ENCODE data around the gene FBXO5. TPM values are rescaled to one million over a fixed set of nuclear protein-coding genes. Genes with fewer than 3 reads are reported as not detected.

FBXO5 gene
- total and polyA plus RNA-seq, 9 of the 15 experiments (the other 6 are each of a cell fraction or from before 2014, with no cell fraction given), result 17.8 to 89.3 (median 62.9) TPM

DNA sequence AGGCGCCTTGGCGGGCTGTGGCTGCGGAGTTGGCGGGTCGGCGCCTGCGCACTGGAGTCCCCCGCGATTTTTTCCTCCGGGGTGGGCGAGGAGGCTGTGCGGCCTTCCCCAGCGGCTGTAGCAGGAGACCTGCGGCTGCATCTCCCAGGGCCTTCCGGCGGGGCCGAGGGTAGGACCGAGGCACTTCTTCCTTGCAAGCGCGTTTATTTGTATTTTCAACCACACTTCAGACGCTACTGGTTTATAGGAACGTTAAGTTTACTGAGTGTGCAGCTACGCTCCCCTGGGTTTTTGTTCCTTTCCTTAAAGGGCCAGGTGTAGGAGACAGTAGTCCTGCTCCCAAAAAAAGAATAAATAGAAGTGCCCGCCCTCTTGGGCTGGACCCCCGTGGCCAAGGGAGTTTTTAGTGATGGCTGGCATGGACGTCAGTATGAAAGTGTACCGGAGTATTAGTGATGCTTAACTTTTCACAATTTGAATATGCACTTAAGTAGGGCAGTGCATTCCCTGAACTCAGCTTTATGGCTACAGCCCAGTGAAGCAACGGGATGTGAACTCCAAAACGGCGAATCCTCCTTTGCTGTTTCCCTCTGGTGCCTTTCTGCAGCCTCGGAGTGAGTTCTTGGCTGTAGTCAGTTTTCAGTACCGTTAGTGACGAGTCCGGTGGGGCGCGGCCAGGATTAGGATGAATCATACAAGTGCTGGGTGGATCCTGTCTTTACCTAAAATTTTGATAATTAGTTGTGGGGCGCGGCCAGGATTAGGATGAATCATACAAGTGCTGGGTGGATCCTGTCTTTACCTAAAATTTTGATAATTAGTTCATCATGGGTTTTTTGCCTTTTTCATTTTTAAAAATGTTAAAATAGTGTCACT is 1.0 kb upstream of the FBXO5 start (continued):
- TF ChIP-seq, protein P1, sequence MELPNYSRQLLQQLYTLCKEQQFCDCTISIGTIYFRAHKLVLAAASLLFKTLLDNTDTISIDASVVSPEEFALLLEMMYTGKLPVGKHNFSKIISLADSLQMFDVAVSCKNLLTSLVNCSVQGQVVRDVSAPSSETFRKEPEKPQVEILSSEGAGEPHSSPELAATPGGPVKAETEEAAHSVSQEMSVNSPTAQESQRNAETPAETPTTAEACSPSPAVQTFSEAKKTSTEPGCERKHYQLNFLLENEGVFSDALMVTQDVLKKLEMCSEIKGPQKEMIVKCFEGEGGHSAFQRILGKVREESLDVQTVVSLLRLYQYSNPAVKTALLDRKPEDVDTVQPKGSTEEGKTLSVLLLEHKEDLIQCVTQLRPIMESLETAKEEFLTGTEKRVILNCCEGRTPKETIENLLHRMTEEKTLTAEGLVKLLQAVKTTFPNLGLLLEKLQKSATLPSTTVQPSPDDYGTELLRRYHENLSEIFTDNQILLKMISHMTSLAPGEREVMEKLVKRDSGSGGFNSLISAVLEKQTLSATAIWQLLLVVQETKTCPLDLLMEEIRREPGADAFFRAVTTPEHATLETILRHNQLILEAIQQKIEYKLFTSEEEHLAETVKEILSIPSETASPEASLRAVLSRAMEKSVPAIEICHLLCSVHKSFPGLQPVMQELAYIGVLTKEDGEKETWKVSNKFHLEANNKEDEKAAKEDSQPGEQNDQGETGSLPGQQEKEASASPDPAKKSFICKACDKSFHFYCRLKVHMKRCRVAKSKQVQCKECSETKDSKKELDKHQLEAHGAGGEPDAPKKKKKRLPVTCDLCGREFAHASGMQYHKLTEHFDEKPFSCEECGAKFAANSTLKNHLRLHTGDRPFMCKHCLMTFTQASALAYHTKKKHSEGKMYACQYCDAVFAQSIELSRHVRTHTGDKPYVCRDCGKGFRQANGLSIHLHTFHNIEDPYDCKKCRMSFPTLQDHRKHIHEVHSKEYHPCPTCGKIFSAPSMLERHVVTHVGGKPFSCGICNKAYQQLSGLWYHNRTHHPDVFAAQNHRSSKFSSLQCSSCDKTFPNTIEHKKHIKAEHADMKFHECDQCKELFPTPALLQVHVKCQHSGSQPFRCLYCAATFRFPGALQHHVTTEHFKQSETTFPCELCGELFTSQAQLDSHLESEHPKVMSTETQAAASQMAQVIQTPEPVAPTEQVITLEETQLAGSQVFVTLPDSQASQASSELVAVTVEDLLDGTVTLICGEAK (IDR thresholded peaks at IDR 0.05), result peak; percentile 43
- TF ChIP-seq, protein P1 (CRISPR knock-in tag; IDR thresholded peaks at IDR 0.05), result no peak
- TF ChIP-seq NR2C2 (CRISPR knock-in tag; IDR thresholded peaks at IDR 0.05), result no peak
- TF ChIP-seq NR2C2 (tag; IDR thresholded peaks at IDR 0.05), result peak; percentile 59; the same call in 1 of the 2 replicates
- TF ChIP-seq PCBP2 (IDR thresholded peaks at IDR 0.05; ENCODE audit: low read depth, low read length, poor library complexity, severe bottlenecking), result no peak
- no peak for TF ChIP-seq ZNF12 (CRISPR knock-in tag; IDR thresholded peaks at IDR 0.05)
- TF ChIP-seq SMAD2 (IDR thresholded peaks at IDR 0.05; ENCODE audit: low read depth, low read length), result no peak
- TF ChIP-seq, protein P2, sequence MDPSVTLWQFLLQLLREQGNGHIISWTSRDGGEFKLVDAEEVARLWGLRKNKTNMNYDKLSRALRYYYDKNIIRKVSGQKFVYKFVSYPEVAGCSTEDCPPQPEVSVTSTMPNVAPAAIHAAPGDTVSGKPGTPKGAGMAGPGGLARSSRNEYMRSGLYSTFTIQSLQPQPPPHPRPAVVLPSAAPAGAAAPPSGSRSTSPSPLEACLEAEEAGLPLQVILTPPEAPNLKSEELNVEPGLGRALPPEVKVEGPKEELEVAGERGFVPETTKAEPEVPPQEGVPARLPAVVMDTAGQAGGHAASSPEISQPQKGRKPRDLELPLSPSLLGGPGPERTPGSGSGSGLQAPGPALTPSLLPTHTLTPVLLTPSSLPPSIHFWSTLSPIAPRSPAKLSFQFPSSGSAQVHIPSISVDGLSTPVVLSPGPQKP (CRISPR knock-in tag; IDR thresholded peaks at IDR 0.05), result no peak
- TF ChIP-seq CREM (IDR thresholded peaks at IDR 0.05; ENCODE audit: low read depth), result peak; percentile 80
- peak; percentile 84; the same call in 1 of the 2 replicates for TF ChIP-seq NFRKB (IDR thresholded peaks at IDR 0.05; ENCODE audit: low read depth)
- no peak for TF ChIP-seq SAP30 (IDR thresholded peaks at IDR 0.05; ENCODE audit: borderline replicate concordance, insufficient read depth, low read depth, low read length, poor library complexity, severe bottlenecking)
- TF ChIP-seq, protein P3, sequence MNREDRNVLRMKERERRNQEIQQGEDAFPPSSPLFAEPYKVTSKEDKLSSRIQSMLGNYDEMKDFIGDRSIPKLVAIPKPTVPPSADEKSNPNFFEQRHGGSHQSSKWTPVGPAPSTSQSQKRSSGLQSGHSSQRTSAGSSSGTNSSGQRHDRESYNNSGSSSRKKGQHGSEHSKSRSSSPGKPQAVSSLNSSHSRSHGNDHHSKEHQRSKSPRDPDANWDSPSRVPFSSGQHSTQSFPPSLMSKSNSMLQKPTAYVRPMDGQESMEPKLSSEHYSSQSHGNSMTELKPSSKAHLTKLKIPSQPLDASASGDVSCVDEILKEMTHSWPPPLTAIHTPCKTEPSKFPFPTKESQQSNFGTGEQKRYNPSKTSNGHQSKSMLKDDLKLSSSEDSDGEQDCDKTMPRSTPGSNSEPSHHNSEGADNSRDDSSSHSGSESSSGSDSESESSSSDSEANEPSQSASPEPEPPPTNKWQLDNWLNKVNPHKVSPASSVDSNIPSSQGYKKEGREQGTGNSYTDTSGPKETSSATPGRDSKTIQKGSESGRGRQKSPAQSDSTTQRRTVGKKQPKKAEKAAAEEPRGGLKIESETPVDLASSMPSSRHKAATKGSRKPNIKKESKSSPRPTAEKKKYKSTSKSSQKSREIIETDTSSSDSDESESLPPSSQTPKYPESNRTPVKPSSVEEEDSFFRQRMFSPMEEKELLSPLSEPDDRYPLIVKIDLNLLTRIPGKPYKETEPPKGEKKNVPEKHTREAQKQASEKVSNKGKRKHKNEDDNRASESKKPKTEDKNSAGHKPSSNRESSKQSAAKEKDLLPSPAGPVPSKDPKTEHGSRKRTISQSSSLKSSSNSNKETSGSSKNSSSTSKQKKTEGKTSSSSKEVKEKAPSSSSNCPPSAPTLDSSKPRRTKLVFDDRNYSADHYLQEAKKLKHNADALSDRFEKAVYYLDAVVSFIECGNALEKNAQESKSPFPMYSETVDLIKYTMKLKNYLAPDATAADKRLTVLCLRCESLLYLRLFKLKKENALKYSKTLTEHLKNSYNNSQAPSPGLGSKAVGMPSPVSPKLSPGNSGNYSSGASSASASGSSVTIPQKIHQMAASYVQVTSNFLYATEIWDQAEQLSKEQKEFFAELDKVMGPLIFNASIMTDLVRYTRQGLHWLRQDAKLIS (CRISPR knock-in tag; IDR thresholded peaks at IDR 0.05), result 0 out of 2 replicates have a peak, but pooled peaks have one; percentile 72
